ENCODE measurements around the gene KRTAP1-4. TPM values are rescaled to one million over a fixed set of nuclear protein-coding genes. Genes with fewer than 3 reads are reported as not detected.

The KRTAP1-4 gene
- total RNA-seq, 2 experiments from 2014 or later: not detected

- Histone ChIP-seq H3K27me3 (ENCODE audit: control insufficient read depth in 1 of 2, insufficient read depth in 2 of 2, low read length in 2 of 2) (no peaks in the 10 kb centered on the region), H3K36me3 (ENCODE audit: insufficient read depth, low read length) (no peaks in the 10 kb centered on the region), H3K4me1 (ENCODE audit: insufficient read depth, low read length) (no peaks in the 10 kb centered on the region), H3K27ac (ENCODE audit: low read depth in 1 of 2, low read length in 2 of 2) (no peak overlapping the region), H3K4me3 (ENCODE audit: low read length) (no peak overlapping the region), H3K9me3 (ENCODE audit: control insufficient read depth in 1 of 2, insufficient read depth in 1 of 2, low read length in 2 of 2) (no peaks in the 10 kb centered on the region)
- Mint-ChIP-seq H3K27me3 (no peaks in the 10 kb centered on the region), H3K4me1 (ENCODE audit: low read depth) (no peaks in the 10 kb centered on the region), H3K9me3 (no peaks in the 10 kb centered on the region), H3K27ac (no peak overlapping the region), H3K36me3 (ENCODE audit: low read depth) (no peaks in the 10 kb centered on the region), H3K4me3 (no peak overlapping the region)
- TF ChIP-seq, protein P1, sequence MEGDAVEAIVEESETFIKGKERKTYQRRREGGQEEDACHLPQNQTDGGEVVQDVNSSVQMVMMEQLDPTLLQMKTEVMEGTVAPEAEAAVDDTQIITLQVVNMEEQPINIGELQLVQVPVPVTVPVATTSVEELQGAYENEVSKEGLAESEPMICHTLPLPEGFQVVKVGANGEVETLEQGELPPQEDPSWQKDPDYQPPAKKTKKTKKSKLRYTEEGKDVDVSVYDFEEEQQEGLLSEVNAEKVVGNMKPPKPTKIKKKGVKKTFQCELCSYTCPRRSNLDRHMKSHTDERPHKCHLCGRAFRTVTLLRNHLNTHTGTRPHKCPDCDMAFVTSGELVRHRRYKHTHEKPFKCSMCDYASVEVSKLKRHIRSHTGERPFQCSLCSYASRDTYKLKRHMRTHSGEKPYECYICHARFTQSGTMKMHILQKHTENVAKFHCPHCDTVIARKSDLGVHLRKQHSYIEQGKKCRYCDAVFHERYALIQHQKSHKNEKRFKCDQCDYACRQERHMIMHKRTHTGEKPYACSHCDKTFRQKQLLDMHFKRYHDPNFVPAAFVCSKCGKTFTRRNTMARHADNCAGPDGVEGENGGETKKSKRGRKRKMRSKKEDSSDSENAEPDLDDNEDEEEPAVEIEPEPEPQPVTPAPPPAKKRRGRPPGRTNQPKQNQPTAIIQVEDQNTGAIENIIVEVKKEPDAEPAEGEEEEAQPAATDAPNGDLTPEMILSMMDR (IDR thresholded peaks at IDR 0.05): no peak
- ChIA-PET CTCF (no interaction called here), POLR2A (no interaction called here)
- intact Hi-C loops (cut with DNase I, micrococcal nuclease): no loop called here
- ATAC-seq (ENCODE audit: poor library complexity) (no peak), DNase-seq (no peak)
Measured at GRCh38 chr17:41010441-41010840, 19.6 kb downstream of the KRTAP1-4 start.

- no peak for ATAC-seq (ENCODE audit: poor library complexity)
- no peaks in the 10 kb centered on the region for H3K4me1 ChIP-seq (ENCODE audit: insufficient read depth, low read length)
- H3K4me3 Mint-ChIP-seq: no peak overlapping the region
- no peaks in the 10 kb centered on the region for H3K9me3 Mint-ChIP-seq
- H3K36me3 Mint-ChIP-seq (ENCODE audit: low read depth): no peaks in the 10 kb centered on the region
- no peaks in the 10 kb centered on the region for H3K9me3 ChIP-seq (ENCODE audit: control insufficient read depth in 1 of 2, insufficient read depth in 1 of 2, low read length in 2 of 2)
- no peak overlapping the region for H3K27ac ChIP-seq (ENCODE audit: low read depth in 1 of 2, low read length in 2 of 2)
- POLR2A ChIA-PET: no interaction called here
- no peaks in the 10 kb centered on the region for H3K27me3 Mint-ChIP-seq
- no peaks in the 10 kb centered on the region for H3K27me3 ChIP-seq (ENCODE audit: control insufficient read depth in 1 of 2, insufficient read depth in 2 of 2, low read length in 2 of 2)
- CTCF ChIA-PET: no interaction called here
- no peaks in the 10 kb centered on the region for H3K4me1 Mint-ChIP-seq (ENCODE audit: low read depth)
- no peak overlapping the region for H3K27ac Mint-ChIP-seq
- intact Hi-C loops (cut with DNase I, micrococcal nuclease): no loop called here
- no peak overlapping the region for H3K4me3 ChIP-seq (ENCODE audit: low read length)
- no peaks in the 10 kb centered on the region for H3K36me3 ChIP-seq (ENCODE audit: insufficient read depth, low read length)
- no peak for DNase-seq
- TF ChIP-seq, protein P1 (IDR thresholded peaks at IDR 0.05): no peak
Measured at GRCh38 chr17:41009936-41010335, 20.1 kb downstream of the KRTAP1-4 start.

DNA sequence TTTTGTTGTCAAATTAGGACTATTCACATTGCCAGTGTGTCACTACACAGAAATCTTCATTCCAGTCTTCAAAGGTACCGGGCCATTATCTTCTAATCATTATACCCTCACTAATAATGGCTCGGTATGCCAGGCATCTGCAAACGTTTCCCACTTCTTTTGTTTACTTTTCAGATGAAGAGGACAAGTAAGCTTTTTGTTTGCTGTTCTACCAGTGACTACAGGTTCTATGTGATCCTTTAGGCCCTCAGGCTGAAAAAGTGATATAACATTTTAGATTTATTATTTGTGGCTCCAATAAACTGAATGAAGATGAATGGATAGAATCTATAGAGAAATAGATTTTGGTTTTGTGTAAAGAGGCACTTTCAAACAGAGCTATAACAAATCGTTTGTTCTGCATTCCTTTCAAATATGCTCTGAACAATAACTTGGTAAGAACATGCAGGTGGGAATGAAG is 20.7 kb downstream of the KRTAP1-4 start:
- Mint-ChIP-seq H3K4me3 (no peak overlapping the region), H3K27ac (no peak overlapping the region), H3K4me1 (ENCODE audit: low read depth) (no peaks in the 10 kb centered on the region), H3K36me3 (ENCODE audit: low read depth) (no peaks in the 10 kb centered on the region), H3K27me3 (peaks cover 5% of the 10 kb centered on the region), H3K9me3 (no peaks in the 10 kb centered on the region)
- POLR2A ChIA-PET: no interaction called here
- H3K4me3 ChIP-seq (ENCODE audit: low read length): no peak overlapping the region
- ATAC-seq (ENCODE audit: poor library complexity) (no peak), DNase-seq (no peak)
- no peak overlapping the region for H3K27ac ChIP-seq (ENCODE audit: low read depth in 1 of 2, low read length in 2 of 2)
- CTCF ChIA-PET: no interaction called here
- H3K9me3 ChIP-seq (ENCODE audit: control insufficient read depth in 1 of 2, insufficient read depth in 1 of 2, low read length in 2 of 2): no peaks in the 10 kb centered on the region
- no peaks in the 10 kb centered on the region for H3K27me3 ChIP-seq (ENCODE audit: control insufficient read depth in 1 of 2, insufficient read depth in 2 of 2, low read length in 2 of 2)
- intact Hi-C loops (cut with DNase I, micrococcal nuclease): no loop called here
- H3K36me3 ChIP-seq (ENCODE audit: insufficient read depth, low read length): no peaks in the 10 kb centered on the region
- H3K4me1 ChIP-seq (ENCODE audit: insufficient read depth, low read length): no peaks in the 10 kb centered on the region
- TF ChIP-seq, protein P1 (IDR thresholded peaks at IDR 0.05): no peak

Measured in CD4-positive, alpha-beta T cell (primary cell).